Gastrocnemius medialis (tissue), 4 donors: ENCODE measurements around the gene ADCY1.

Source experiments
- CTCF ChIP-seq, 5 experiments: fragments of 450-650 bp in 3 of 5; fragments of 200-600 bp in 2 of 5; sonication (generic) in 2 of 5; IDR thresholded peaks in 4 of 5; conservative IDR thresholded peaks in 1 of 5; 1 replicate in 4 of 5; 2 replicates in 1 of 5; pipeline ENCODE4 v1.5.1; 2016 to 2019; ENCODE audit warnings: antibody characterized with exemption in 5 of 5, mild to moderate bottlenecking in 3 of 5, moderate library complexity in 3 of 5
- POLR2A ChIP-seq, 2 donors: fragments of 450-650 bp; IDR thresholded peaks; one replicate each; pipeline ENCODE4 v1.6.1; 2017; ENCODE audit warnings: antibody characterized with exemption in 2 of 2, mild to moderate bottlenecking in 2 of 2, moderate library complexity in 2 of 2

- TF ChIP-seq CTCF (IDR thresholded peaks at IDR 0.05 in 4 of 5, conservative IDR thresholded peaks at IDR 0.05 in 1 of 5), result no peak
- TF ChIP-seq POLR2A (IDR thresholded peaks at IDR 0.05), result no peak
Measured at GRCh38 chr7:45660901-45661211, 86.7 kb downstream of the ADCY1 start.
